Epithelial cell of esophagus (primary cell): ENCODE data around the gene GCFC2.

Source experiments
- DNase-seq: peaks from one replicate; pipeline ENCODE4 v3.0.0; 2010; ENCODE audit warnings: low read depth
- H3K4me3 ChIP-seq: 2 replicates; pipeline ENCODE4 v1.5.1; 2011; ENCODE audit warnings: mild to moderate bottlenecking, low read length, control low read depth
- TF ChIP-seq, protein P1 (sequence below): IDR thresholded peaks from 2 replicates; pipeline ENCODE4 v1.5.1; 2011; ENCODE audit warnings: low read depth, mild to moderate bottlenecking, low read length, control low read depth, inconsistent platforms; ENCODE audit not compliant: insufficient read depth; ENCODE audit errors: missing control alignments

Gene GCFC2

DNA sequence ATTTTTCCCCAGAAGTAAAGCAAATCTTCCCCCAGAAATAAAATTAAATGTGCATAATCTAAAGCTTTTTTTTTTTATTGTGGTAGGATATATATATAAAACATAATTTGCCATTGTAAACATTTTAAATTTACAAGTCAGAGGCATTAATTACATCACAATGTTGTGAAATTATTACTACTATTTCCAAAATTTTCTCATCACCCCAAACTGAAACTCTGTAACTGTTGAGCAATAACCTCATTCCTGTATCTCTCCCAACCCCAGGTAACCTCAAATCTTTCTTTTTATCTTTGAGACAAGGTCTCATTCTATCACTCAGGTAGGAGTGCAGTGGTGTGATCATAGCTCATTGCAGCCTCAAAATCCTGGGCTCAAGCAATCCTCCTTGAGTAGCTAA is 52.9 kb downstream of the GCFC2 start:
- no peak overlapping the region for H3K4me3 ChIP-seq
- TF ChIP-seq, protein P1, sequence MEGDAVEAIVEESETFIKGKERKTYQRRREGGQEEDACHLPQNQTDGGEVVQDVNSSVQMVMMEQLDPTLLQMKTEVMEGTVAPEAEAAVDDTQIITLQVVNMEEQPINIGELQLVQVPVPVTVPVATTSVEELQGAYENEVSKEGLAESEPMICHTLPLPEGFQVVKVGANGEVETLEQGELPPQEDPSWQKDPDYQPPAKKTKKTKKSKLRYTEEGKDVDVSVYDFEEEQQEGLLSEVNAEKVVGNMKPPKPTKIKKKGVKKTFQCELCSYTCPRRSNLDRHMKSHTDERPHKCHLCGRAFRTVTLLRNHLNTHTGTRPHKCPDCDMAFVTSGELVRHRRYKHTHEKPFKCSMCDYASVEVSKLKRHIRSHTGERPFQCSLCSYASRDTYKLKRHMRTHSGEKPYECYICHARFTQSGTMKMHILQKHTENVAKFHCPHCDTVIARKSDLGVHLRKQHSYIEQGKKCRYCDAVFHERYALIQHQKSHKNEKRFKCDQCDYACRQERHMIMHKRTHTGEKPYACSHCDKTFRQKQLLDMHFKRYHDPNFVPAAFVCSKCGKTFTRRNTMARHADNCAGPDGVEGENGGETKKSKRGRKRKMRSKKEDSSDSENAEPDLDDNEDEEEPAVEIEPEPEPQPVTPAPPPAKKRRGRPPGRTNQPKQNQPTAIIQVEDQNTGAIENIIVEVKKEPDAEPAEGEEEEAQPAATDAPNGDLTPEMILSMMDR = no peak
- no peak for DNase-seq

DNA sequence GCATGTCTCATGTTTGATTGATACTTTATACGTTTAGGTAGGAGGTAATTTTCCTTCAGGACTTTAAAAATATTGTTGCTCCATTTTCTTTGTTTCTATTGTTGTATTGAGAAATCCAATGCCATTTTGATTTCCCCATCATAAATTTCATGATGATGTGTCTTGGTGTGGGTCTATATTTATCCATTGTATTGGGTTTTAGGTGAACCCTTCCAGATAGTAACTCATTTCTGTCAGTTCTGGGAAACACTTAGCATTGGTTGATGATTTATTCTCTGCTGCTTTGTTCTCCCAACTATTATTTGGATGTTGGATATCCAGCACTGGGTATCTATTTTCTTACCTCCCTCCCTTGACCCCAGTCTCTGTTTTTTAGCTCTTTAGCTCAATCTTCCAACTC is 54.2 kb downstream of the GCFC2 start:
- DNase-seq = no peak
- H3K4me3 ChIP-seq = no peak overlapping the region
- TF ChIP-seq, protein P1 = no peak

DNA sequence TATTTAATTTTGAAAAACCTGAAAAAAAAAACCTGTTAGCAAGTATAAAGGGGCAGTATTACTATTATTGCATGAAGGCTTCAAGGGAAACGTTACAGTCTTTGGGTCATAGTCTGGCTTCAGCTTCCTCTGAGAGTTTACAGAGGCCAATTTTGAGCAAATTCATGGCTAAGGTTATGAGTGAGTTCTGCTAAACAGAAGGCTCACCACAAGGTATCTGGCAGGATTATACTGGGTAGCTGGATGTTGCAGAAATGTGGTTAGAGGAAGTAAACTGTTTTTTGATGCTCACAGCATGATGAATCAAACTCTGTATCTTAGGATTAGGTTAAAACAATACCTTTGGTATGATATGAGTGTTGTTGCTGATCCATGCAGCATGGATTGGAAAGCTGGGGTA is 54.9 kb downstream of the GCFC2 start:
- no peak overlapping the region for H3K4me3 ChIP-seq
- DNase-seq = no peak
- TF ChIP-seq, protein P1 = no peak

DNA sequence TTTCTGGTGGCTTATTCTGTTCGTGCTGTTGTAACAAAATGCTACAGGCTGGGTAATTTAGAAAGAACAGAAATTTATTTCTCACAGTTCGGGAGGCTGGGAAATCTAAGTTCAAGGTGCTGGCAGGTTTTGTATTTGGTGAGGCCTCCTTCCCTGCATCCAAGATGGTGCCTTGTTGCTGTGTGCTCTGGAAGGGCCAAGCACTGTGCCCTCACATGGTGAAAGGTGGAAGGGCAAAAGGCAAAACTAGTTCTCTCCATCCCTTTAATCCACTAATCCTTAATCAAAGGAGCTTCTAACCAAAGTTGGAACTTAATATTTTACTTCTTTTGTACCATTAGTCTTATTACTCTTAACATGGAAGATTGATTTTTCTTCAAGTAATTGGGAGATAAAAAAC is 56.7 kb downstream of the GCFC2 start:
- TF ChIP-seq, protein P1 = no peak
- no peak overlapping the region for H3K4me3 ChIP-seq
- no peak for DNase-seq

DNA sequence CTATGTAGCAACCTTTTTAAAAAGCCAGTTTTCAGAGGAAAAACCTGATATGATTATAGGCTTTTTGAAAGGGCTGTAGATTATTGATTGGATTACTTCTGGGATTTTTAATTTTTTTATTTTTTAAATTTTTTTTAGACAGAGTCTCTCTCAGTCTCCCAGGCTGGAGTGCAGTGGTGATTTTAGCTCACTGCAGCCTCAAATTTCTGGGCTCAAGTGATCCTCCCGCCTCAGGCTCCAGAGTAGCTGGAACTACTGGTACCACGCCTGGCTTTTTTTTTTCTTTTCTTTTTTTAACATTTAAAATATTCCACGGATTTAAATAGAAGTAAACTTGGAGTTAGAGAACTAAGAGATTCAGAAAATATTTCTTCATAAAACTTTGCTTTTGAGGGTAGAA is 62.9 kb downstream of the GCFC2 start:
- DNase-seq = peak; percentile 12
- peak overlapping the region; percentile 79 for H3K4me3 ChIP-seq
- TF ChIP-seq, protein P1 = peak; percentile 26

DNA sequence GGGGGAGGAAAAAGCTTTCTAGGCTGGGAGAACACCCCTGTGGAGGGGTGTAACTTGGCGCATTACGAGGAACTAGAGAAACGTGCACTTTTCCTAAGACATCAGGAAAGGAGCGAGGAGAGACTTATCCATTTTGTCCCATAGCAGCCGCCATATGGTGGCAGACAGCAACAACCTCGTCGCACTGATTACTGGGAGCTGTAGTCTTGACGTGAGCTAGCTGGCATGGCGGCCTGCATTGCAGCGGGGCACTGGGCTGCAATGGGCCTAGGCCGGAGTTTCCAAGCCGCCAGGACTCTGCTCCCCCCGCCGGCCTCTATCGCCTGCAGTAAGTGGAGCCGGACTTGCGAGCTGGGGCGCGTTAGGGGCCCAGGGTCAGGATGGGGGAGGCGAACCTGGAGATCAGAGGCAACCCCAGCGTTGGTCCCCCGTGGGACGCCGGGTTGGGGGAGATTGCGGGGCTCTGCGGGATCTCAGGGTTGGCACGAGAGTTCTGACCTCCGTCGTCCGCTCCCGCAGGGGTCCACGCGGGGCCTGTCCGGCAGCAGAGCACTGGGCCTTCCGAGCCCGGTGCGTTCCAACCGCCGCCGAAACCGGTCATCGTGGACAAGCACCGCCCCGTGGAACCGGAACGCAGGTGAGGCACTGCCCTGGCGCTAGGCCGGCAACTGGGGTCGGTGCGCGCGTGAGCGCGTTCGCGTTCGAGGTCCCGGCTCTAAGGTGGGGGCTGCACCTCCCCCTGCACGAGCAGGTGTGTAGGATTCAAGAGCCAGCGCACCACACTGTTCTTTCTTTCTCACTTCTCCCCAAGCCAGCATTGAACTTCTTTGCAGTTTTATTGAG is 63.9 kb downstream of the GCFC2 start, which contains the start of gene MRPL19:
MRPL19 (plus strand) TSS at position 201 of the 843 bp plus-strand sequence; CDS start at position 226, 25 bp downstream.
- DNase-seq = peak; percentile 94
- TF ChIP-seq, protein P1 = peak; percentile 20
- peak within 1 kb of the TSS; percentile 79 for H3K4me3 ChIP-seq

DNA sequence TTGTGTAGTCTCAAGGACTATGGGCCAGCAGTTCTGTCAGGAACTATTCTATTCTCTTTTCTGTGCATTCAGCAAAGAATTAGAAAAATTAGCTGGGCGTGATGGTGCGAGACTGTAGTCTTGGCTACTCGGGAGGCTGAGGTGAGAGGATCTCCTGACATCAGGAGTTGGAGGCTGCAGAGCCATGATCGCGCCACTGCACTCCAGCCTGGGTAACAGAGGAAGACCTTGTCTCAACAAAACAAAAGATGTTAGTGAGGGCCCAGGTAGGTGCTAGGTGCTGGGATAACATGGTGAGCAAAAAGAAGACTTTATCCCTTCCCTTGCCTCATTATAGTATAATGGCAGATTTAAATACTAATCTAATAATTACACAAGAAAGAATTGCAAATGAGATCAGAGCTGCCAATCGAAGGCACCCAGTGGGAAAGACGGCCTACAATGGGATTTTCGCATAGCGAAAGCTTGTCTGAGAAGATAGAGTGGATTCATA is 64.6 kb downstream of the GCFC2 start:
- H3K4me3 ChIP-seq = peak overlapping the region; percentile 79
- no peak for DNase-seq
- TF ChIP-seq, protein P1 = no peak
